GM19397 (cell line): ENCODE data around the gene DIDO1.

Experiments
- ATAC-seq: cut with Tn5 transposase; IDR thresholded peaks from one replicate; pipeline ENCODE4 v1.9.1; 2021; ENCODE audit warnings: mild to moderate bottlenecking, moderate library complexity; ENCODE audit not compliant: unreplicated experiment

Gene DIDO1

GRCh38 chr20:62926229-62927127 is at the start of gene DIDO1:
DIDO1 (minus strand) TSS chr20:62926505.
- peak; percentile 78 for ATAC-seq

- ATAC-seq = no peak
Measured at GRCh38 chr20:62975251-62975760, 49.0 kb upstream of the DIDO1 start.

DNA sequence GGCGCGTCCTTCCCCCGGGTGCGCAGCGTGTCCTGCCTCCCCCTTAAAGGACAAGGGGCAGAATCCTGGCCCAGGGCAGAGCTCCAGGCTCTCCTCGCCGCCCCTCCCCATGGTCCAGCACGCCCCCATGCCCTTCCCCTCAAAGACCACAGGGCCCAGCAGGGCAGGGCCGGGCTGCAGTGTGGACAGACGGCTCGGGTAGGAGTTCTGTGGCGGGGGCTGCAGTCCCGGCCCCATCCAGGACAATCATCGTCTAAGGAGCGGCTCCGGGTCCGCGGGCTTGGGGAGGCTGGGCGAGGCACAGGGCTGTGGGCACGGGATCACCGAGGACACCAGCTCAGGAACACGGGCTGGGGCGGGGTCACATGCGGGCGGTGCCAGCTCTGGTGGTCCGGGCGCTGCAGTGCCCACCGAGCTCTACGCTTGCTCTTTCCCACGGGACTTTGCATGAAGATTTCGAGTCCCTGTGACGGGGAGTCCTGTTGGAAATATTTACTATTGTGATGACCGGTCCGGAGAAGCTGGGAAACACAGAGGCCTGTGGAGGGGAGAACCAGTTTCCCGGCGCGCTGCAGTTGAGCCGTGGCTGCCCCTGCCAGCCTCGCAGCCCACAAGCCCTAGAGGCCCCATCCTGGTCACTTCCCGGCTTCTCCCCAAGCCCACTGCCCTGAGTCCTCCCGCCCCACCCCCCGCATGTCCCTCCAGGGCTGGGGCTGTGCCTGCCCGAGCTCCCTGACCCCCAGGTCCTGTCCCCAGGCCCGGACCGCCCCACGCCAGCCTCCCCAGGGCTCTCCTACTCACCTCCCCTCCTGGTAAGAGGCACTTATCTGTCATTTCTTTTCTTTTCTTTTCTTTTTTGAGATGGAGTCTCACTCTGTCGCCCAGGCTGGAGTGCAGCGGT is 46.8 kb upstream of the DIDO1 start:
- no peak for ATAC-seq

- ATAC-seq = peak; percentile 59
Measured at GRCh38 chr20:62971950-62972844, 45.9 kb upstream of the DIDO1 start.

DNA sequence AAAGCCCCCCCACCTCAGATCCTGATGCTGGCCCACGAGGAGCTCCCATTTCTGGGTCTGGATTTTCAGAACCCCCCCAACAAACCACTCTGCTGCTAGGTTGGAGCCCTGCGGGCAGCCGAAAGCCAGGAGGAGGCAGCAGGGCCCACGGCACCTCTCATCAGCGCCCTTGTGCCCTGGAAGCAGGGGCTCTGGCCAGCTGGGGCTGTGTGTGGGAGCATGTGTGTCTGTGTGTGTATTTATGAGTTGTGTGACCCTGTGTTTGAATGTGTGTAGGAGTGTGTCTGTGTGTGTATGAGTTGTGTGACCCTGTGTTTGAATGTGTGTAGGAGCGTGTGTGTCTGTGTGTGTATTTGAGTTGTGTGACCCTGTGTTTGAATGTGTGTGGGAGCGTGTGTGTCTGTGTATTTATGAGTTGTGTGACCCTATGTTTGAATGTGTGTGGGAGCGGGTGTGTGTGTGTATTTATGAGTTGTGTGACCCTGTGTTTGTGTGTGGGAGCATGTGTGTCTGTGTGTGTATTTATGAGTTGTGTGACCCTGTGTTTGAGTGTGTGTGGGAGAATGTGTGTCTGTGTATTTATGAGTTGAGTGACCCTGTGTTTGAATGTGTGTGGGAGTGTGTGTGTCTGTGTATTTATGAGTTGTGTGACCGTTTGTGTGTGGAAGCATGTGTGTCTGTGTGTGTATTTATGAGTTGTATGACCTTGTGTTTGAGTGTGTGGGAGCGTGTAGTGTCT is 45.1 kb upstream of the DIDO1 start:
- ATAC-seq = no peak

DNA sequence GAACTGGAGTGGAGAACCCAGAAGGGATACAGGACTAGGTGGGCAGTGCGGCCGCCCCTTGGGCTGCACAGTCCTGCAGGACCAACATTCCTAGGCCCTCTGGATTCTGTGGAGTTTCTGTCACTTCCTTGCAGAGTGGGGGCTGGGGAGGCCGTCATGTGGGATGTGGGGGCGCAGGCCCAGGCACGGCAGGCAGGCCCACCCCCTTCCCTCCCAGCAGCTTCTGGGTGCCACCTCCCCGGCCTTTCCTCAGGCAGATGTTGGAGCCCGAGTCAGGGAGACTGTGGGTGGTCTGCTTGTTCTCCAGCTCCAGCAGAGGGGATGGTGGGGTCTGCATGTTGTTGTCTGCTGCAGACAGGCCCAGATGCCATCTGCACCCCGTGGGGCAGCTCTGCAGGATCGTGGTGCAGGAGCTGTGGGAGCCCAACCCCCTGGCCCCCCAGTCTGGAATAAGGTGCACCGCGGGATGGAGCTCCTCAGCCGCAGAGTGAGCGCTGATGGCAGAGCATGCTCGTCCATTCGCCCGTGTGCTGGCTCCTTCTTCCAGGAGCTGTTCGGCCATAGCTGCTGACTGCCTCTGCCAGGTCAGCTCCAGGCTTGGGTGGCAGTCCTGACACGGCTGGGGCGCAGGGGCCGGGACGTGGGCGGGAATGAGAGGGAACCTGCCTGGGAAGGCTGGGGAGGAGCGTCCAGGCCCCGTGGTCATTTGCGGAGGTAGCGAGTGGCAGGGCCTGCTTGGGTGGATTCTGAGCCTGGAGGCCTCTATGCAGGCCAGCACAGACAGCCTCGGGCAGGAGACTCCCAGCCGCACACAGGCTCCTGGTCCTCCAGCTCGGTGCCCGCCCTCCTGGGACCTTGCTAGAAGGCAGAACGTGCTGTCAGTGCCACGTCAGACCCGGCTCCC is 44.3 kb upstream of the DIDO1 start:
- no peak for ATAC-seq

GRCh38 chr20:62969939-62970306 is 43.6 kb upstream of the DIDO1 start:
- no peak for ATAC-seq

DNA sequence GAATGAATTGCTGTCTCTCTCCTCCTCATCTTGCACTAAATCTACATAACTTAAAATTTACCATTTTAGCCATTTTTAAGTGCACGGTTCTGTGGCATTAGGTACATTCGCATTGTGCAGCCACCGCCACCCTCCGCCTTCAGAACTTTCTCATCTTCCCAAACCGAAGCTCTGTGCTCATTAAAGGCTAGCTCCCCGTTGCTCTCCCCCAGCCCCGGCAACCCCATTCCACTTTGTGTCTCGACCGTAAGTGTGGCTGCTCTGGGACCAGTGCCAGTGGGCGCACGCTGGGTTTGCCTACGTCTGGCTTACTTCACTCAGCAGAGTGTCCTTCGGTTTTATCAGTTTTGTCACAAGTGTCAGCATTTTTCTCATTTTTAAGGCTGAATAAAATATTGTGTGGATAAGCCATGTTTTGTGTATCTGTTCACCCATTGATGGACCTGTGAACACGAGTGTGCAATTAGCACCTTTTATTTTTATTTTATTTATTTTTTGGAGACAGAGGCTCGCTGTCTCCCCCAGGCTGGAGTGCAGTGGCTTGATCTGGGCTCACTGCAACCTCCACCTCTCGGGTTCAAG is 43.0 kb upstream of the DIDO1 start:
- ATAC-seq = no peak

GRCh38 chr20:62968378-62969178 is 42.3 kb upstream of the DIDO1 start:
- ATAC-seq = no peak

DNA sequence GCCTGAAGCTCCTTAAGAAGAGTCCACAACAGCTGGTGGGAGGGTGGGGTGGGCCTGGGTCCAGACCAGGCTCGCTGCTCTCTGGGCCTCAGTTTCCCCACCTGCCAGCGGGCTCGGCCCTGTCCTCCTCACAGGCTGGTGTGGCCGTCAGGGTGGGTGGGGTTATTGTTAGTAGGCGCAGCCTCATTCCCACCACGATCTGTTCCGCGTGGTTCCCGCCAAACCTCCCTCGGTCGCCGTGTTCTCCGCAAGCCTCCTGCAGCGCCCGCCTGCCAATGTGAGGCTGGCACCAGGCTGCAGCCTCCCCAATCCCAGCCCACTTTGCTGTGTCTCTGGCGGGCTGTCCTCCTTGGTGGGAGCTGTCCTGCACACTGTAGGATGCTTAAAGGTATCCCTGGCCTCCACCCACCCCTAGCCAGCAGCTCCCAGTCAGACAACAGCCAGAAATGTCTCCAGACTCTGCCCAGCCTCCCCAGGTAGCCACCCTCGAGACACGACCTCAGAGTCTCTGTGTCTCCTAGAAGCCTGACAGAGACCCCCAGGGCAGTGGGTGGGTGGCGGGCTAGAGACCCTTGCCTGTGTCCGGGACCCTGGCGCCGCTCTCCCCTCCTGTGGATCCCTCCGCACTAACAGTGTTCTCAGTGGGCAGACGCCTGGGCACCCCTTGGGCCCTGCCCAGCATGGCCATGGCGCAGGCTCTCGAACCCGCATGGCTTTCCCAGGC is 41.5 kb upstream of the DIDO1 start:
- no peak for ATAC-seq

GRCh38 chr20:62967149-62967501 is 40.8 kb upstream of the DIDO1 start:
- ATAC-seq = no peak

- no peak for ATAC-seq
Measured at GRCh38 chr20:62966212-62967148, 40.2 kb upstream of the DIDO1 start.

- no peak for ATAC-seq
Measured at GRCh38 chr20:62965363-62965771, 39.1 kb upstream of the DIDO1 start.

DNA sequence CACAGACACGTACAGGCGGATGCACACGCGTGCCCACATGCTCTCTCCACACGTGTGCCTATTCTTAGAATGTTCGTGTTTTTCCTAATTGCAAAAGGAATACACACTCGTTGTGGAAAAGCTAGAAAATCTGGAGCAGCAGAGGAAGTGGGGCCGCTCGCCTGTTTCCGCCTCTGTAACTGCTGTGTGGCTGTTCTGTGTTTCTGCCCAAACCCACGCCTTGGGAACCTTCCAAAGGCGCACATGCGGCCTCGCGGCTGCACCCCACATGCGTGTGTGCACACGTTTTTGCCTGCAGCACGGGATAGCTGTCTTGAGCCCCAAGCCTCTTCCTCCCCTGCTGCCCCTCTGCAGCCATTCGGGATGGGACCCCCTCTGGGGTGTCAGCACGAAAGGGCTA is 38.4 kb upstream of the DIDO1 start:
- ATAC-seq = no peak

- no peak for ATAC-seq
Measured at GRCh38 chr20:62963614-62964397, 37.5 kb upstream of the DIDO1 start.
